ENCODE measurements around the gene SPATS2. TPM values are rescaled to one million over a fixed set of nuclear protein-coding genes. Genes with fewer than 3 reads are reported as not detected.

Gene SPATS2
- total and polyA plus RNA-seq, 9 donors, result 9.1 to 28.2 (median 15.2) TPM

- Histone ChIP-seq H3K36me3 (no peaks in the 10 kb centered on the region), H3K27ac (no peak overlapping the region), H3K4me1 (ENCODE audit: insufficient read depth) (no peaks in the 10 kb centered on the region), H3K27me3 (no peaks in the 10 kb centered on the region), H3K9me3 (no peaks in the 10 kb centered on the region), H3K4me3 (no peak overlapping the region)
- no peak for DNase-seq
- 94 to 100% (median 97%) methylated on average over 2 of the region's 2 CpGs for WGBS, 3 donors
- intact Hi-C loops (cut with DNase I), result no loop called here
- TF ChIP-seq POLR2A (IDR thresholded peaks at IDR 0.05) (no peak), CTCF (IDR thresholded peaks at IDR 0.05) (no peak), EP300 (IDR thresholded peaks at IDR 0.05) (no peak)
Measured at GRCh38 chr12:49487605-49488004, 120.3 kb downstream of the SPATS2 start.

DNA sequence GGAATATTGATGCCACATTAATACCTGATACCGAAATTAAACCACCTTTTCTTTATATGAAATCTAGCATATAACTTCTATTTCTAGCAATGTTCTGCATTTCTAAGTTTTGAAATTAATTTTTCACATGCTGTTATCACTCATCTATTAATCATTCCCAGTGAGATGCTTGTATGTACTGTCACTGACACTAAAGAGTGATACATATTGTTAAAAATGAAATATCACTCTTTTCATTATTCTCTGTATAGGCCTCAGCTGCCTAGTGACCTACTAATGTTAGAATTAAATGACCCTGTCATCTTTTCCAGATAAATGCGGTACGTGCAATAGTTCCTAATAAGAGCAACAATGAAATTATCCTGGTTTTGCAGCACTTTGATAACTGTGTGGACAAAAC lies 121.9 kb downstream of the SPATS2 start:
- TF ChIP-seq EP300 (IDR thresholded peaks at IDR 0.05) (no peak), POLR2A (IDR thresholded peaks at IDR 0.05) (no peak), CTCF (IDR thresholded peaks at IDR 0.05) (no peak)
- Histone ChIP-seq H3K4me1 (ENCODE audit: insufficient read depth) (no peaks in the 10 kb centered on the region), H3K27ac (no peak overlapping the region), H3K36me3 (no peaks in the 10 kb centered on the region), H3K4me3 (no peak overlapping the region), H3K27me3 (no peaks in the 10 kb centered on the region), H3K9me3 (no peaks in the 10 kb centered on the region)
- no peak for DNase-seq
- WGBS, 3 donors, result 86 to 93% (median 89%) methylated on average over 3 of the region's 3 CpGs
- intact Hi-C loops (cut with DNase I), result no loop called here

DNA sequence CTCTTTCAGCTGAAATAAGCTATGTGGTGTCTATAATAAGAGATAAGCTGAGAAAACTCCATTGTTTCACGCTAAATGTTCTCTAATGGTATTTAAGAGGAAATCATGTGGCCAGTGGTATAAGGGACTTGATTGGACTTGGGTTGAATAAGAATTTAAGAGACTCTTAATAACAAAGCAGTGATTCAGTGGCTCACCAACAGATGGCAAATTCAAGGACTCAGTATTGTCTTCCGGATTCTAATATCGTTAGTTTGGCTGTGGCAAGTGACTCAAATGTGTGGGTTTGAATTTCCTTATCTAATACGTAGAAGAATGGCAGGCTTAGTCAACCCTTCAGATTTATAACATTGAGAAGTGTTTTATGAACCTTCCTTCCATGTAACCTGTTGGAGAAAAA lies 122.5 kb downstream of the SPATS2 start:
- no peaks in the 10 kb centered on the region for H3K27me3 ChIP-seq
- intact Hi-C loops (cut with DNase I), result no loop called here
- H3K4me1 ChIP-seq (ENCODE audit: insufficient read depth), result no peaks in the 10 kb centered on the region
- no peak for DNase-seq
- no peaks in the 10 kb centered on the region for H3K36me3 ChIP-seq
- TF ChIP-seq CTCF (IDR thresholded peaks at IDR 0.05) (no peak), EP300 (IDR thresholded peaks at IDR 0.05) (no peak), POLR2A (IDR thresholded peaks at IDR 0.05) (no peak)
- H3K27ac ChIP-seq, result no peak overlapping the region
- H3K4me3 ChIP-seq, result no peak overlapping the region
- 53 to 73% (median 65%) methylated on average over 4 of the region's 4 CpGs for WGBS, 3 donors
- no peaks in the 10 kb centered on the region for H3K9me3 ChIP-seq

DNA sequence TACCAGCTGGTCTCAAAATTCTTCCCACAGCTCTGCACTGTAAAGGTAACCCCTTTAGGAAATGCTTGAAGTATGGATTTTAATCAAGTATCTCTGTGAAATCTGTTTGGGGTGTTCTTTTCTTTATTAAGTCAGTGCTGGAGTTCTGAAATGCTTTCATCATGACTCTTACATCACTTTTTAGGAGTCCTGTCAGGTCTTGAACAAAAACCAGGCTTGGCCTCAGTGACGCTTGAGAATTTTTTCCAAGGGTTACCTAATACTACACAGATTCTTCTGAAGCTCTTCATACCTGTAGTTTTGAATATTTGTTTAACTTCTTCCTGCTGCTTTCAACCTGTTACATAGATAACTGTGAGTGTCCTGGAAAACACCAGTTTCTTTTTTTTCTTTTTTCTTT lies 124.6 kb downstream of the SPATS2 start:
- no peaks in the 10 kb centered on the region for H3K9me3 ChIP-seq
- no peak for TF ChIP-seq POLR2A (IDR thresholded peaks at IDR 0.05)
- TF ChIP-seq EP300 (IDR thresholded peaks at IDR 0.05), result no peak
- no peak for TF ChIP-seq CTCF (IDR thresholded peaks at IDR 0.05)
- no peak overlapping the region for H3K4me3 ChIP-seq
- no peaks in the 10 kb centered on the region for H3K36me3 ChIP-seq
- WGBS, 3 donors, result 68 to 95% (median 91%) methylated on average over 1 of the region's 1 CpG
- no peak overlapping the region for H3K27ac ChIP-seq
- no peaks in the 10 kb centered on the region for H3K4me1 ChIP-seq (ENCODE audit: insufficient read depth)
- intact Hi-C loops (cut with DNase I), result no loop called here
- DNase-seq, result no peak
- no peaks in the 10 kb centered on the region for H3K27me3 ChIP-seq

DNA sequence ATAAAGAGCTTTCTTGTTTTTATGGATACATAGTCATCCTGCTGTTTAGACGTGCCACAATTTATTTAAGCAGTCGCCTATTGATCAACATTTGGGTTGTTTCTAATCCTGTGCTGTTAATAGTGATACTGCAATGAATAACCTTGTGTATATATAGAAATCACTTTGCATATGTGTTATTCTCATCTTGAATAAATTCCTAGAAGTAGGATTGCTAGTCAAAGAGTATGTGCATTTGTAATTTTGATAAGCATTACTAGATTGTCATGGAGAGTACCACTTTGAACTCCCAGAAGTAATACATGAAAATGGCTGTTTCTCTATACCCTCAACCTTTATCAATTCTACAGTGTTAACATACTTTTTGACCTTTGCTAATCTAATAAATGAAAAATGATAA lies 126.6 kb downstream of the SPATS2 start:
- no peaks in the 10 kb centered on the region for H3K36me3 ChIP-seq

More for the DNA sequence above, 126.6 kb downstream of the SPATS2 start:
- H3K4me1 ChIP-seq (ENCODE audit: insufficient read depth), result no peaks in the 10 kb centered on the region
- H3K27me3 ChIP-seq, result no peaks in the 10 kb centered on the region
- no peak overlapping the region for H3K27ac ChIP-seq
- DNase-seq, result no peak
- TF ChIP-seq EP300 (IDR thresholded peaks at IDR 0.05), result no peak
- no peak for TF ChIP-seq CTCF (IDR thresholded peaks at IDR 0.05)
- TF ChIP-seq POLR2A (IDR thresholded peaks at IDR 0.05), result no peak
- WGBS, 3 donors, result 96 to 97% (median 97%) methylated on average over 2 of the region's 2 CpGs
- no peak overlapping the region for H3K4me3 ChIP-seq
- intact Hi-C loops (cut with DNase I), result no loop called here
- no peaks in the 10 kb centered on the region for H3K9me3 ChIP-seq

Data from ovary (tissue), 9 donors.